Islet of Langerhans (tissue), 1 donor: ENCODE results near the gene FGFR2.

Source experiments
- FAIRE-seq: peaks from one replicate; lab custom pipeline; 2011; peaks lifted over from hg19 to GRCh38; lab: Jason Lieb, UNC

The FGFR2 gene

DNA sequence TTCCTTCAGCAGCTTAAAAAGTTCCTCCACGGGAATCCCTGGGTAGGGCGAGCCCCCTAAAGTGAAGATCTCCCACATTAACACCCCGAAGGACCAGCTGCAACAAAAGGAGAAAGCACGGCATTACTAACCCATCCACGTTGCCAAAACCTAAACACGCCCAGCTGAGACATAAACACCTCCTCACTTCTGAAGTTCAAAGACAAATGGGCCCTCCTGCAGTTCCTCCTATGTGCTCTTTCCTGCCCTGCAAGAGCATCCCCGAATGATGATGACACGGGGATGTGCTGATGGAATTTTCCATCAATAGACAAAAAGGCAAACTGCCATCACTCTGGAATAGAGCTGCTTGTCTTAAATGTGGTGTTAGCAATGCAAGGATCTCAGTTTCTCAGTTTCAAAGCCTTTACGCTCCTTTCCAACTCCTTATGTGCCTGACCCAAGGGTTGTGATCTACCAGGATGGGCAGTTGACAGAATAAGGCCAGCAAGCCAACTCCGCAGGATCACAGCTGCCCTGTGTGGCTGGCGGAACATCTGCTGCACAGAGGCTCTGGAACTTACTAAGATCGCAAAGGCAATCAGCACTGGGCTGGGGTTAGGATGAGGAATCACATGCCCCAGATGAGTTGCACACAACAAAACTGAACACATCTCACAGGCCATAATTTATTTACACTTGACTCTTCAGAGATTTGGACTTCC lies 112.7 kb downstream of the FGFR2 start:
- no peak for FAIRE-seq

DNA sequence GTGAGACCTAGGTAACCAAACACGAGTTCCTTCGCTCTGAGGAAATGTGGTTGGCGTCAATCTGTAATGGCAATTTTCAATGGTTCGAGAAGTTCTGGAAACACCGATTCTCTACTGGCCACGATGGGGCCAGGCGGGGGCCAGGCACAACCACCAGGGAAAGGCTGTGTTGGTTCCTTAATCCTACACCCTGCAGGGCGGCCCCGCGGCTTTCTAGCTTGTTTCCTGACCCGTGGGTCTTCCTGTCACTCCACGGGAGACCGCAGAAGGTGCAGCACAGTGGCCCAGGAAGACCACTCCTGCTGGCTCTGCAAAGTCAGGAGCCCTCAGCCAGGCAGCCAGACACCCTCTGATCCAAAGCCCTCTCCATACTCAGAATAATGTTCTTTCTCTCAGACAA lies 113.4 kb downstream of the FGFR2 start:
- FAIRE-seq = no peak

DNA sequence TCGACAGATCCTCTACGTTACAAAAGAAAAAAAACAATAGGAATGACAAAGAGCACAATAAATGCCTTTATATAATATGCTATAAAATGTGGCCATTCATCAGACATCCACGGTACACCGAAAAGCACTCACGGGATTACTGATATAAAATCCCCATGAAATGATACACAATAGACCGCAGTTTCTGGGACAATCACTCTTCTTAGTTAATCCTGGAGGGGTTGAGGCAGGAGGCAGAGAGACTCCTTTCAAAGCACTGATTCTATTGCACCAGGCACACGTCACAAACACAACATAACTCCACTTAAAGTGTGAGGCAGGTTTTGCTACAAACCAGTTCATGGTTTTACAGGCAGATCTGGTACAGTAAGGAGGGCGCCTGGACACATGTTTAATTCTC lies 113.8 kb downstream of the FGFR2 start:
- FAIRE-seq = no peak

DNA sequence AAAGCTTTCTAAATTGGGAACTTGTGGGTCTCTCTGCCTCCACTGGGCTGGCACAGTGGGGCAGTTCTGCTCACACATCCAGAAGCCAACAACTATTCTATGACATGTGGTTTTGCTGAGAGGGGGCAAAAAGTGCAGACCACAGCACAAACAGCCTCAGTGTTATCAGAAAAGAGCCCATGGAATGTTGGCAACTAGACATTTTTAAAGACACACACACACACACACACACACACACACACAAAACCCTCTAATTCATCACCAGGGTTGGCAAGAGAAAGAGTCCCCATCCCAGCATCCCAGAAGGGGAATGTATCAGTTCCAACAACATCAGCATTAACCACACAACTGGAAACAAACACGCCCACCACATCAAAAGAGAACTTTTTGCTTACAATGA lies 117.1 kb downstream of the FGFR2 start:
- FAIRE-seq = no peak

DNA sequence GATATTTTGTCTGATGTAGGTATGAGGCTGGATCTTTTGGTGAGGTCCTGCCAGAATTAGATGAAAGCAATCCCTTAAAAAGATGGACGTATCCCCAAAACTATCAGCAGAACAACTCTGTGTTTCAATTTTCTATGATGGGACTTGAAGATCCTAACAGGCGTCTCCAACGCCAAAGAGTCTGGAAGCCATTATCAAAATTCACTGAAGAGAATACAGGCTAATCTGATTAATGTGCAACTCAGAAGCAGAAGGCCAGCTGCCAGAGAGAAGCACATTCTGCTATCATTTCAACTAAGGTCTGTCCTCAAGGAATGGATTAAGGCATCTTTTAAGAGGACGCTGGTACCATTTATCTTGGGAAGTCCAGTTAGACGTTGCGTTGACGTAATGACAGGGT lies 119.7 kb downstream of the FGFR2 start:
- FAIRE-seq = no peak

DNA sequence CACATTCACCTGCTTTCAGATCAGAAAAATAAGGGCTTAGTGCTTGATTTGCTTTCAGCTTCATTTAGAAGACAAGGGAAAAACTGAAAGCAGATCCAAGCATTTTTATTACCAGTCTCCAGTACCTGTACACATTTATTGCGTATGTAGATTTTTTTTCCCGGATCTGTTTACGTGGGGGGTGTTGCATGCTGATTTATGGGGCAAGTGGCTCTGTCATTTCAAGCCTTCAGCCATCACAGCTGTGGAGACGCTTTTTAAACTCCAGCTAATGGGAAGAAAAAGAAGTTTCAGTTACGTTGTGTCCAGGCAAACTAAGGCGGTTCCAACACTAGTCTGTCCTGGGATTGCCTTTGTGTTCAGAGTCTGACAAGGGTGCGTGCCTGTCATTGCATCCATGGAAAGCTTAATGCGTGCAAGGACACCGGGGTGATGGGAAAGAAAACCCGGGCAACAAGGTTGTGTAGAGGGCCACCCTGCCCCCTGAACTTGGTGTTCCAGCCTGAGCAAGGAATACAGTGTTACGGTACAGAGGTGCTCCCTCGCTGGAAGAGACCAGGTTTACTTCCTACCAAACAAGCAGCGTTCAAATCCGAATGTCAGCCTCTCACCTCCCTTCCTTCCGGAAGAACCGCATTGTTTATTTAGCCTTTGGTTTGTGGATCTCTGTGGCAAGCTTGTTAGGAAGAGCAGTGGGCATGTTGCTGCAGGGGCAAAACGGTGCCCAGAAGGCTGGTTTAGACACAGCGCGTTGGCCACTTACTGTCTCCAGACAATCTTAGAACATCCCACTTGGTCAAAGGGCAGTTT lies 128.2 kb downstream of the FGFR2 start:
- no peak for FAIRE-seq

DNA sequence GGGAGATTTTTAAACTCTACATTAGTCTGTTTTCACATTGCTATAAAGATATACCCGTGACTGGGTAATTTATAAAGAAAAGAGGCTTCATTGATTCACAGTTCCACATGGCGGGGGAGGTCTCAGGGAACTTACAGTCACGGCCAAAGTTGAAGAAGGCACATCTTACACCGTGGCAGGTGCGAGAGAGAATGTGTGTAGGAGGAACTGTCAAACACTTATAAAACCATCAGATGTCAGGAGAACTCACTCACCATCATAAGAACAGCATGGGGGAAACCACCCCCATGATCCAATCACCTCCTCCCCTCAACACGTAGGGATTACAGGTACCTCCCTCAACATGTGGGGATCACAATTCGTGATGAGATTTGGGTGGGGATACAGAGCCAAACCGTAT lies 129.5 kb downstream of the FGFR2 start:
- no peak for FAIRE-seq

DNA sequence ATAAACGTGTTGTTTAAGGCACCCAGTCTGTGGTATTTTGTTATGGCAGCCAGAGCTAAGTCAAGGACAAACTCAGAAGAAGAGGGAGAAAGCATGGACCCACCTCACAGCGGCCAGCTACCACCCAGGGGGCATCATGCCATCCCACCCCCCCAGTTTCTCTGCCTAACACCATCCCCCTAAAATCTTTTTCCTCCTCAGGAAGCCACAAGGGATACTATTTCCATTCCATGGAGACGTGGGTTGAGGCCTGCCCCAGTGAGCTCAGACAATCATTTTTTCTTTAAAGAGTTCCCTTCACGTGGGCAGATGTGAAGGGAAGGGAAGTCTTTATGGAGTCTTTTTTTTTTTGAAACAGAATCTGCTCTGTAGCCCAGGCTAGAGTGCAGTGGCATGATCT lies 131.8 kb downstream of the FGFR2 start:
- FAIRE-seq = no peak

DNA sequence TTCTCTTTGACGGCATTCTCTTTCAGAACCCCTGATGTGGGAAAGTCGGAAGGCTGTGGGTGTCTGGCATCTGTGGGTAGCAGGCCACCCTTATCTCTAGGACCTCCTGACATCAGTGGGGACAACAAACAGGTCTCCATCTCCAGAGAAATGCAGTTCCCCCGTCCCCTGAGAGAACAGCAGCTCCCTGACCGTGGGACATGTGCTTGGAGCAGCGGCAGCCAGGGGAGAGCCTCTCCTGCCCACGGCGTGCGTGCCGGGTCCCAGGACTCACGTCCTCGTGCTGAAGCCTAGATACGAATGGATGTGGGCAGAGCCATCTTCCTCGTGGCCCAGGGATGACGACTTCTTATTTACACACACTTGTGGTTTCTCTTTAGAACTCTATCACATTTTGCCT lies 133.0 kb downstream of the FGFR2 start:
- no peak for FAIRE-seq

DNA sequence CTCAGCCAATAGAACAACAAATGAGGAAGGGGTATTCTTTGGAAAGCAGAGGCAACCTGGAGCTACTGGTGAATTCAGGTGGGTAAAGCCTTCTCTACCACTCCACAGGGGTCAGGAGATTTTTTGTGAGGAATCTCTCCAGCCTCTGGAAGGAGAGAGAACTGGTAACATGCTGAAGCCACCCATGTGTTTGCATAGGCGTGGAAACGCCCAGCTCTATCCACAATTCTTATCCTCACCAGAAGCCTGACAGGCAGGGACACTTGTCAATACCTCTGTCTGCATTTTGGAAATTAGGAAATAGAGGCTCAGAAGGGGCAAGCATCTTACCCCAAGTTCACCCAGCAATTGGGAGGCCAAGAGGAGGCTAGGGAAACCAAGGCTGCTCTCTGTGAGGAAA lies 133.7 kb downstream of the FGFR2 start:
- FAIRE-seq = no peak

DNA sequence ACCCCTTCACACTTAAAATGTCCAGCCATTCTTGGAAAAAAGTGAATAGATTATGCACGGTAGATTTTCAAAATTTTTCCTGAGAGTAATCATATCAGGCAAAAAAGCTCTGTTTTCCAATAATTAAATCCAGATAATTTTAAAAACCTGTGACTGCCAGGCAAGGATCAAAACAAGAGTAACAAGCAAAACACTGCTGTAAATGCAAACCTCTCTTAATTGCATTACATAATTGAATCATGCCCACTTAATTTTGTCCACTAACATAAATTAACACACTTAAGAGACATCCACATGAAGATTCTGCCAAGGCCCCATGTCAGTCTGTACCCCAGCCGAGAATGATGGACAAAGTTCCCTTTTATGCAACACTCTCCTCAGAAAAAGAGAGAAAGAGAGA lies 135.3 kb downstream of the FGFR2 start:
- FAIRE-seq = no peak

DNA sequence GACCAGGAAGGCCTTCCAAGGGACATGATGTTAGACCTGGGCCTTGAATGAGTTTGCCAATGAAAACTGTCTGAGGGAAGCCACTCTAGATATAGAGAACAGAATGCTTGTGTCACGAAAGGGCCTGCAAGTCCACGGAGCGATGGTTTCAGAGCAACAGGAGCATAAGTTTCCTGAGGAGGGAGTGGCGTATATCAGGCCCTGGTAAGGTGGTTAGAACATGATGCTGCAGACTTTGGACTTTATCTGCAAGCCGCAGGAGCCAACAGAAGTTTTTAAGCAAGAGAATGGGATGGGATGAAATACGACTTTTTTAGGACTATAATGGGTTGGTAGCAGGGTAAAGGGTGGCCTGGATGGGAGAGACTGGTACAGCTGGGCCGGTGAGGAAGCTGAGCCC lies 136.0 kb downstream of the FGFR2 start:
- FAIRE-seq = no peak

DNA sequence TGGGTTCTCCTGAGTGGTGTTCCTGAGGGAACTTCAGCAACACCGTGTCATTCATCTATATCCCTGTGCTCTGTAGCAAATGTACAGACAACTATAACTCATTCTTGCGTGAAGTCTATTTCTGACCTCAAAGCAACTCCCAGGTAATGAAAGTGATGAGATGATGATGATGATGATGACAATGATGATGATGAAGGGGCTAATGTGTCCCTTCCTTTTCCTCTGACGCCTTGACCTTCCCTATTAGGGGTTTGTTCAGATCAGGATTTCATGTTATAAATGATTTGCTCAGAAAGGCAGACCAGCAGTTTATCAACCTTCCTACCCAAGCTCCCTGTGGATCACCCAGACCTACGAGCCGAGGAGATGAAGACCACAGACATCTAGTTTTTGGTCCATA lies 136.9 kb downstream of the FGFR2 start:
- no peak for FAIRE-seq

DNA sequence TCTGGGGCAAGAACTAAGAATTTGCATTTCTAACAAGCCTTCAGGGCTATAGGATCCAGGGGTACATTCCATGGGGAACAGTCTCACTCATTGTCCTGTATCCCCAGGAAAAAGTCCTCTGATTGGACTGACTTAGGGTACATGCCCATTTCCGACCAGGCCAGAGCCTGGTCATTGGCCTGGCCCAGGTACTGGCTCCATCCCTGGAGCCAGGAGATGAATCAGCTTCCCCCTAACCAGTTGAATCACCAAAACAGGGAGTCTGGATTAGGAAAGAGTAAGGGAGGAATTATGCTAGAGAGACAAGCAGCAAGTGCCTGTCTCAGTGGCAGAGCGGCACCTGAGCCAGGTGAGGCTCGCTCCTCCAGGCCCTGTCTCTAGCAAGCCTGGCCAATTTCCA lies 137.5 kb downstream of the FGFR2 start:
- no peak for FAIRE-seq

DNA sequence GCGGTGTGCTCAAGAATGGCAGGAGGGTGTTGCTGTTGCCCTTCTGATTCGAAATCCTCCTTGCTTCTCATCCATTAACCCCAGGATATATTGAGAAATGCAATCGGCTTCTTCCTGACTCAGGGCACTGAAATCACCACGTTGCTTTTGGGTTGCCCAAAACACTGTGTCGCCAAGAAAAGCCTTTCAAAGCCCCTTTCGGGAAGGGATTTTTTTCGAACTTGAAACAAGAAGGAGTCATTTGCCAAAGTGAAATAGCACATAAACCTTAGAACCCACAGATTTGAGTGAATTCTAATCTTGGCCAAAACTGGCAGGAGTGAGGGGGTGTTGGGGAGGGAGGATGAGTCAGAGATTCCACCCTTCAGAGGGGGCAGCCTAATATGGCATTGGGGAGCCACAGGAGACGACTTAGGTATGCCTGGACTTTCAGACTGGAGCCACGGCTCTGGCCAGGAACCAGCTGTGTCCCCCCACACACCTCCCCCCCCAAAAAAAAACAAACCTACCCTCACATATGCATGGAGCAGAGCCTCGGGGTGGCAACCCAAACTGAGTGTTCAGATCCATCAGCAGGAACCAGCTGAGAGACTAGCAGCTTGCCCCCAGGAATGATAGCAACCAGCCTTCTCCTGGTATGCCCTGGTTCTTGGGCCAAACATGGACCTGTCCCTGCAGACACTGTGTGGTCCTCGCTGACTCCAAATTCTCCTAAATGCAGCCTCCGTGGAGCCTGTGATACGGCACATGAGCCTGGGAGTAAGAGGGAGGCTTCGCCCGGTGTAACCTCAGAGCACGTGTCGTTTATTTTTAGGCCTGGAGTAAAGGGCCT lies 138.4 kb downstream of the FGFR2 start:
- no peak for FAIRE-seq

DNA sequence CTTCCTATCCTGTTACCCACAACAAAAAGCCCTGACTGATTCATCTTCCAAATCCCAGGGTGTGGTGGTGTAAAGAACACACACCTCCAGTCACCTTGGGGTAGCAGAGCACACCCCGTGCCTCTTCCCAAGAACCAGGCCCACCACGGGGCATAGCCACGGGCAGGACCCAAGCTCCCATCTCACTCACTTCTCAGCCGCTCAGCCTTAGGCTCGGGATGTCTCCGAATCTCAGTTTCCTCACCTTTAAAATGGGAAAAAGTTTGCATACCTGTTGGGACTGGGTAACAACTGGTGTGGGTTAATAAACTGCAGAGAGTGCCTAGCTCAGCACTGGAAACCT lies 139.0 kb downstream of the FGFR2 start:
- FAIRE-seq = no peak

DNA sequence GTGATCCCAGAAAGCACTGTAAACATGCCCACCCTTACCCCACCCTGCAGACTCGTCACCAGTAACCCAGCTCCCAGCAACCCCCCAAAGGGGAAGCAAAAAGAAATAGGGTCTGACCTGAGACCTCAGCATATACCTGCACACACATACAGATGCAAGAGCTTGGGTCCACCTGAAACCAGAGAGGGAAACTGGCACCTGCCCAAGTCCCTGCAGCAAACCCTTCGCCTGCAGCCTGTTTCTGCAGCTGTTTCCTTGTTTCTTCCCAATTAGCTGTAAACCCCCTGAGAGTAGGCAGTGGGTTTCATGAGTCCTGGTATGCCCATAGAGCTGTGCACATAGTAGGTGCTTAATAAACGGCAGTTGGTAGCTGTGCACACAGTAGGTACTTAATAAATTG lies 140.5 kb downstream of the FGFR2 start:
- FAIRE-seq = no peak

DNA sequence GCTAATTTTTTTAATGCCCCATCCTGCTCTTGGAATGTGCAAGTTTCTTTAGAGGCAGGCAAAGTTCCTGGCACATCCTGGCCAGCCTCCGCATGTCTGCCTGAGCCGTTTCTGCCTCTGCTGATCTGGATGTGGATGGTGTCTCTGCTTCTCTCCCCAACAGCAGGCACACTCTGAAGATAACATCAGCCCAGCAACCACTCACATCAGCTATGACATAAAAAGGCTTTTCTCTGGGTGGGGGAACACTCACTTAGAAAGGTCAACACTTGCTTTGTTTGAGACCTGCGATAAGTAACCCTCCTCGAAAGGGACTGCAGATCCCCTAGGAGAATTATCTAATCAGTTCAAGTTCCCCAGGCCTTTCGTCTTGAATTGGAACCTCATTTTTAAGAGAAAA lies 142.9 kb downstream of the FGFR2 start:
- FAIRE-seq = no peak

DNA sequence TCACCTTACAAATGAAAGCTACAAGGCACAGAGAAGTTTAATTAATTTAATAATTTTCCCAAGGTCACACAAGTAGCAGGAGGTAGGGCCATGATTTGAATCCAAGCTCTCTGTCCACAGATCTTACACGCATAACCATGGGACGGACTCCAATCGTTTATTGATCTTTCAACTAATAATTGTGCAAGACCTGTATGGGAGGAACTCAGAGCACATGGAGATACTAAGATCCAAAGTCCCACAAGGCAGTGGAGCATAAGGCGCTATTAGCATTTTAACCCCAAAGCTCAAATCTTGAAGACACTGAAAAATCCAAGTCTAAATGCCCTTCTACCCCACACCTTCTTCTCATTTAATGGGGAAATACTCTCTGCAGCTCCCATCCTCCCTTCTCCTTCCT lies 143.5 kb downstream of the FGFR2 start:
- no peak for FAIRE-seq

DNA sequence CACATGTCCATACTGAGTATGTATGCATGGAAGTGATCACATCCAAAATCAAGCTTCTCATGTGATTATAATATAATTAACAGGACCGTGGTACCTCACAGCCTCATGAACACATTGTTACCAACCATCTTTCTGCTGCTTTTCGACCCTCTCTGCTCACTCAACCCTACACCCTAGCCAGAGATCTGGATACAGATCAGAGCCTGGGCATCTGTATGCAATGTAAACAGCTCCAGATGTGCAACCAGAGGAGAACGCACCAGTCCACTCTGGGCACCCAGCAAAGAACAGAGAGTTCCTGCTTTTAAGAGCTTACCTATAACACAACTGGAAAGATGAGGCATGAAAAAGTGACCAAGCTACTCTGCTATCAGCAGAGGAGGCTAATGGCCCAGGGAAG lies 145.1 kb downstream of the FGFR2 start:
- FAIRE-seq = no peak

DNA sequence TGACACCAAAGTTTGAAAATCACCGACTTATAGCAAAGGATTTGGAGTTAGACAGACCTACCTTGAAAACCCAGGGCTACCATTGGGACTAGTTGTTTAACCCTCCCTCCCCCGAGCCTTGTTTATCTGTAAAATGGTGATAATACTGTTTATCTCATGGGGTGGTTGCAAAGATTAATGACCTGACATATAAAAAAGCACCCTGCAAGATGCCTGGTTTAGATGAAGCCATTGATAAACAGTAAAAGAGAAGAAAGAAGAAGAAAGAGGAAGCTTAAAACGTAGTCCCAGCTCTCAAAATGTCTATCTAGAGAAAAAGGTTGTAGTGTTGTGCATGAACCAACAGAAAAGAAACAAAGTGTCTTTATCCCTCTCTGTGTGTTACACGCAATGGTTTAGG lies 145.7 kb downstream of the FGFR2 start:
- FAIRE-seq = no peak

DNA sequence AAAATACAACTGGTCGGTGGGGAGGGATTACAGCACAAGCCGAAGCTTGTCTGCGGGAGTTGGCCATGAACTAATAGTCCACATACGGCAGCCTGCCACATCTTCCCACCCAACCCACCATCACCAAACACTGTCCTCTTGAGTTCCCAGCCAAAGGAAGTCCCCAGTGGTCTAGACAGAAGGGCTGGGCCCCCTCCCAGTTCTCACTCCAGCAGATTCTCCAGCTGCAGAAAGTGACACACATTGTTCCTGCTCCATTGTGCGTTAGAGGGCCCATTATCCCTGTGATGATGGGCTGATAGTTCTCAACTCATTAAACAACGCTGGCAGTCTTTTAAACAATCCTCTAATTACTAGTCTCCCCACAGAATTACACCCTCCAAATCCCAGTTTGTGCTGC lies 148.0 kb downstream of the FGFR2 start:
- FAIRE-seq = no peak

DNA sequence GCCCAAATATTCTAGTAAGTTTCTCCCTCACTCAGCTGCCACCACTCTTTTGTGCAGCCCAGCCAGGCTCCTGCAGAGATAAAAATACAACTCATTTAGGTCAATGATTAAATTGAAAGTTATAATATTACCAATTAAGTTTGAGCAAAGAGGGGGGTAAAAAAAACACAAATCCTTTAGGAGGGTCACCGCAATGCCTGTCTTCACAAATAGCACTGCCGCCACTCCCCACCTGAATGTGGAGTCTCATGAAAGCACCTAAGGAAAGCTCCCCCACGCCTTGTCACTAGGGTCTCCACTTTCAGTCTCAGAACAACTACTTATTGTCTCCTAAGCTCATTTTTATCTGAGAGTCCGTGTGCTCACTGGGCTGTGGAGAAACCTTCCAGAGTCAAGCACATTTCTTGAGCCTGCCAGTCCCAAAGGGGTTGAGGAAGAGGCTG lies 148.7 kb downstream of the FGFR2 start:
- FAIRE-seq = no peak
